ENCODE data around the gene TSPAN15.
A peak's percentile ranks its signal among the peaks of the same experiment; 100 is the strongest.

TSPAN15 gene

GRCh38 chr10:69459101-69459790 lies 8.0 kb downstream of the TSPAN15 start (continued):
- TF ChIP-seq ZNF18 (tag by site-specific recombination; IDR thresholded peaks at IDR 0.05) (no peak), ZNF280D (tag by site-specific recombination; IDR thresholded peaks at IDR 0.05) (no peak)

GRCh38 chr10:69459893-69460575 lies 8.8 kb downstream of the TSPAN15 start:
- no peak for TF ChIP-seq RBAK (tag by site-specific recombination; IDR thresholded peaks at IDR 0.05)
- no peak for TF ChIP-seq ZNF394 (tag by site-specific recombination; IDR thresholded peaks at IDR 0.05; ENCODE audit: borderline replicate concordance)
- 0 out of 2 replicates have a peak, but pooled peaks have one; percentile 17 for TF ChIP-seq PRDM10 (tag by site-specific recombination; IDR thresholded peaks at IDR 0.05)
- no peak overlapping the region for H3K4me3 ChIP-seq (ENCODE audit: low read depth, low read length)
- ChIA-PET CTCF (interaction anchor here (0.7 to 1.5 kb wide), 3 partner anchors 9 to 48 kb away, joined by 3 to 6 read pairs (median 4); partner anchors contain the start of gene TSPAN15), POLR2A (interaction anchor here (0.7 kb wide), 1 partner anchor 9 kb away, joined by 3 read pairs; no protein-coding TSS in a partner anchor)
- no peaks in the 10 kb centered on the region for H3K9me3 ChIP-seq (ENCODE audit: control insufficient read depth, insufficient read depth, low read depth, low read length)
- peaks cover 0 to 7% of the 10 kb centered on the region in 2 experiments; a peak in 2 of 3 replicates for H3K36me3 ChIP-seq (ENCODE audit: control insufficient read depth in 2 of 2, insufficient read depth in 1 of 2, low read length in 2 of 2)
- H3K4me1 ChIP-seq (ENCODE audit: control insufficient read depth, insufficient read depth, low read length): peaks cover 3% of the 10 kb centered on the region; the same call in 1 of the 2 replicates
- H3K27ac ChIP-seq (ENCODE audit: extremely low read depth, low read depth, low read length): no peak overlapping the region

GRCh38 chr10:69460576-69461242 lies 9.4 kb downstream of the TSPAN15 start:
- peaks cover 3% of the 10 kb centered on the region; the same call in 1 of the 2 replicates for H3K4me1 ChIP-seq (ENCODE audit: control insufficient read depth, insufficient read depth, low read length)
- ChIA-PET CTCF (interaction anchor here (0.7 to 1.5 kb wide), 2 partner anchors 10 to 49 kb away, joined by 3 to 4 read pairs; partner anchors contain the start of gene TSPAN15), POLR2A (interaction anchor here (0.7 kb wide), 1 partner anchor 8 kb away, joined by 3 read pairs; no protein-coding TSS in a partner anchor)
- H3K36me3 ChIP-seq (ENCODE audit: control insufficient read depth in 2 of 2, insufficient read depth in 1 of 2, low read length in 2 of 2): peaks cover 0 to 7% of the 10 kb centered on the region in 2 experiments; a peak in 1 of 3 replicates
- no peak overlapping the region for H3K4me3 ChIP-seq (ENCODE audit: low read depth, low read length)
- H3K9me3 ChIP-seq (ENCODE audit: control insufficient read depth, insufficient read depth, low read depth, low read length): no peaks in the 10 kb centered on the region
- H3K27ac ChIP-seq (ENCODE audit: extremely low read depth, low read depth, low read length): no peak overlapping the region
- TF ChIP-seq TRIM28 (IDR thresholded peaks at IDR 0.05; ENCODE audit: borderline replicate concordance, low read length): no peak
- no peak for TF ChIP-seq BCL11B (tag by site-specific recombination; IDR thresholded peaks at IDR 0.05; ENCODE audit: low read depth)
- TF ChIP-seq, protein P1, sequence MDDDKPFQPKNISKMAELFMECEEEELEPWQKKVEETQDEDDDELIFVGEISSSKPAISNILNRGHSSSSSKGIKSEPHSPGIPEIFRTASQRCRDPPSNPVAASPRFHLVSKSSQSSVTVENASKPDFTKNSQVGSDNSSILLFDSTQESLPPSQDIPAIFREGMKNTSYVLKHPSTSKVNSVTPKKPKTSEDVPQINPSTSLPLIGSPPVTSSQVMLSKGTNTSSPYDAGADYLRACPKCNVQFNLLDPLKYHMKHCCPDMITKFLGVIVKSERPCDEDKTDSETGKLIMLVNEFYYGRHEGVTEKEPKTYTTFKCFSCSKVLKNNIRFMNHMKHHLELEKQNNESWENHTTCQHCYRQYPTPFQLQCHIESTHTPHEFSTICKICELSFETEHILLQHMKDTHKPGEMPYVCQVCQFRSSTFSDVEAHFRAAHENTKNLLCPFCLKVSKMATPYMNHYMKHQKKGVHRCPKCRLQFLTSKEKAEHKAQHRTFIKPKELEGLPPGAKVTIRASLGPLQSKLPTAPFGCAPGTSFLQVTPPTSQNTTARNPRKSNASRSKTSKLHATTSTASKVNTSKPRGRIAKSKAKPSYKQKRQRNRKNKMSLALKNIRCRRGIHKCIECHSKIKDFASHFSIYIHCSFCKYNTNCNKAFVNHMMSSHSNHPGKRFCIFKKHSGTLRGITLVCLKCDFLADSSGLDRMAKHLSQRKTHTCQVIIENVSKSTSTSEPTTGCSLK (tag by site-specific recombination; IDR thresholded peaks at IDR 0.05): no peak
- no peak for TF ChIP-seq SALL2 (tag by site-specific recombination; IDR thresholded peaks at IDR 0.05; ENCODE audit: borderline replicate concordance)
- no peak for TF ChIP-seq PRDM2 (tag by site-specific recombination; IDR thresholded peaks at IDR 0.05; ENCODE audit: borderline replicate concordance)
- no peak for TF ChIP-seq ZNF146 (tag by site-specific recombination; IDR thresholded peaks at IDR 0.05)
